ENCODE results near the gene BABAM2.

DNA sequence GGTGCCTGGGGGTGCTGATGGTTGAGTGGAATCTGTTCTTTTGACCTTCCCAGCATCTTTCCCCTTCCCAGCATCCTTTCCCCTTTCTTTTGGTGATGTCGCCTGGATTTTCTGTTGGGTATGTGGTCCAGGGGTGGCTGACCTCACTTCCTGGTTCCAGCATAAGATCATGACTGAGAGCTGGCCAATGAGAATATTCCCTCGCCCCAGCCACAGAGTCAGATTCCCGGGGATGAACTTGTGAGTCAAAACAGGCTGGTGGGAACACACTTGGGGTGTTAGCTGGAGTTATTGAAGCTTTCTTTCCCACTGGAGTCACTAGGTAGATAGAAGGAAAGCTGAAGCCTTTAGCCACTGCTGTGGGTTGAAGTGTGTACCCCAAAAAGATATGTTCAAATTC, 474.1 kb downstream of the BABAM2 start:
- TF ChIP-seq POLR2A (IDR thresholded peaks at IDR 0.05) = no peak
- TF ChIP-seq CTCF (IDR thresholded peaks at IDR 0.05) = no peak
- TF ChIP-seq POLR2AphosphoS5 (IDR thresholded peaks at IDR 0.05; ENCODE audit: insufficient read depth in 1 of 2, low read depth in 1 of 2) = no peak

All from vagina (tissue), 2 donors.